ENCODE measurements around the gene TRIM50. TPM values are rescaled to one million over a fixed set of nuclear protein-coding genes. Genes with fewer than 3 reads are reported as not detected.
"Not testable (repeated sequence)": the region's sequence is repeated elsewhere in the genome, so short reads cannot be mapped to it uniquely, and the experiment has no call there.

TRIM50 gene
- total and polyA plus RNA-seq, 8 donors: 10.8 to 69.4 (median 31.7) TPM; not detected in 1

DNA sequence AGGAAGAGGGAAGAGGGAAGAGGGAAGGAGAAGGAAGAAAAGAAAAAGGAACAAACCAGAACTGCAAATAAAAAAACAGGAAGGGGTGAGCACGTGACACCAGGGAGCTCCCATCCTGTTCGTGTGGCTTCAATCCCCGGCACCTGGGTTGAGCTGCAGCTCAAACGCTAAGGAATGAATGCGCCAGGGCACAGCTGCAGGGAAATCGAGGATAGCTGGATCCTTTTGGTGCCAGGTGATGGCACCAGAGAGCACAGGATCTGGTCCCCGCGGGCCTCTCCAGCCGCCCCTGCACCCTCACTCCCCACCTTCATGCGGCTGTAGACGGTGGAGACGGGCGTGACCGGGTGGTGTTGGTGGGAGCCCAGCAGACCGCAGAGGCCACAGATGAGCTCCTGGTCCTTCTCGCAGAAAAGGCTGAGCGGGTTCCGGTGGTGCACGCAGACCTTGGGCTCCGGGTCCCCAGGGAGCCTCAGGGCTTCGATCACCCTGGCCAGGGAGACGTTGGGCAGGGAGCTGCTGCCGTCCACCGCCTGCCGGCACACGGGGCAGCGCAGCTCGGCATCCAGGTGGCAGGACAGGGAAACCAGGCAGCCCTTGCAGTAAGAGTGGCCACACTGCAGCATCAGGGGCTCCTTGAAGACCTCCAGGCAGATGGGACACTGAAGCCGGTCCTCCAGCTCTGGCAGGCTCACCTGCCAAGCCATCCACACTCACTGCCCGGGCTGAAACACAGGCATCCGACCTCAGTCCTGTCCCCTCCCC lies 3.6 kb downstream of the TRIM50 start:
- H3K36me3 ChIP-seq; intact Hi-C loops (cut with DNase I; ENCODE audit: low total_unique reads); H3K9me3 ChIP-seq; H3K27me3 ChIP-seq: not testable (repeated sequence)
- H3K4me3 ChIP-seq: peak overlapping the region; percentile 16 to 36 (median 24)
- peaks cover 7 to 17% (median 14%) of the 10 kb centered on the region in 4 donors for H3K4me1 ChIP-seq
- TF ChIP-seq CTCF (IDR thresholded peaks at IDR 0.05): peak in 3 of 7 experiments; percentile 16 to 41 (median 20)
- DNase-seq: peak; percentile 61 to 84
- WGBS, 5 donors: 3 to 17% (median 14%) methylated on average over 9 to 31 of the region's 31 CpGs
- H3K27ac ChIP-seq: peak overlapping the region in 4 of 5 donors; percentile 53 to 72 (median 60)

DNA sequence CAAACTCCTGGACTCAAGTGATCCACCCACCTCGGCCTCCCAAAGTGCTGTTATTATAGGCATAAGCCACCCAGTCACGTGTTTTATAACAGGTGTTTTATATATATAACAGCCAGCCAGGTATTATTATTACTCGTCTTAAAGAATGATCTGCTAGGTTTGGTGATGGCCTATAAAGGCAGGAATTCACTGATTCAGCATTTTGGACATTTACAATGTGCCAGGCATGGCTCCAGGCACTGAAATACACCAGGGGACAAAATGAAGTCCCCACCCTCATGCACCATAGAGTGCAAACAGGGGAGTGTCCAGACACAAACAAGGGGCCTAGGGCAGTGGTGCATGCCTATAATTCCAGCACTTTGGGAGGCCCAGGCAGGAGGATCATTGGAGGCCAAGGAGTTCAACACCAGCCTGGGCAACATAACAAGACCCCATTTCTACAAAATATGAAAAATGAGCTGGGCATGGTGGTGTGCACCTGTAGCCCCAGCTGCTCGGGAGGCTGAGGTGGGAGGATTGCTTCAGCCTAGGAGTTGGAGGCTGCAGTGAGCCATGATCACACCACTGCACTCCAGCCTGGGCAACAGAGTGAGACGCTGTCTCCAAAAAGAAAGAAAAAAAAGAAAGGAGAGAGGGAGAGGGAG lies 4.3 kb downstream of the TRIM50 start:
- DNase-seq; intact Hi-C loops (cut with DNase I; ENCODE audit: low total_unique reads); H3K27me3 ChIP-seq; H3K9me3 ChIP-seq; H3K36me3 ChIP-seq: not testable (repeated sequence)
- Histone ChIP-seq H3K4me3 (peak overlapping the region; percentile 16 to 36 (median 24)), H3K27ac (peak overlapping the region in 2 of 5 donors; percentile 53 to 64), H3K4me1 (peaks cover 7 to 17% (median 14%) of the 10 kb centered on the region in 4 donors)
- 67 to 81% (median 75%) methylated on average over 4 to 5 of the region's 5 CpGs for WGBS, 5 donors

DNA sequence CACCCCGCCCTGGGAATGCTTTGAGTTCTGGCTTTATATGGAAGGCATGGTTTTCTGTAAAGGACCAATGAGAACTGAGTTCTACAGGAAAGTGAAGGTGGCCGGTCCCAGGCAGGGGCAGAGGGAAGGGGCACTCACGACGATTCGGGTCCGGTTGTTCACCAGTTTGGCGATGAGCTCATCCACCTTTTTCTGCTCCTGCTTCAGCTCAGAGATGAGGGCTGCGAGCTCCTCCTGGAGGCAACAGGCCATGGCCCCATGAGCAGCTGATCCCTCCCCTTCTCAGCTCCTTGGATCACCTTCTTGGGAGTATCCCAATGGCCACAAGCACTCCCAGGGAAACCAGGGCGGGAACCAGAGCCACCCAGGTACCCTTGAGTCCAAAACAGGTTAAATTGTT lies 7.9 kb downstream of the TRIM50 start:
- intact Hi-C loops (cut with DNase I; ENCODE audit: low total_unique reads); H3K9me3 ChIP-seq; H3K27me3 ChIP-seq; H3K4me3 ChIP-seq; H3K36me3 ChIP-seq: not testable (repeated sequence)
- H3K27ac ChIP-seq: peak overlapping the region in 4 of 5 donors; percentile 5 to 60 (median 43)
- peak in 1 of 2 donors; percentile 5 for DNase-seq
- H3K4me1 ChIP-seq: peaks cover 7 to 17% (median 12%) of the 10 kb centered on the region in 4 donors
- 67 to 85% (median 76%) methylated on average over 6 to 9 of the region's 9 CpGs for WGBS, 5 donors

DNA sequence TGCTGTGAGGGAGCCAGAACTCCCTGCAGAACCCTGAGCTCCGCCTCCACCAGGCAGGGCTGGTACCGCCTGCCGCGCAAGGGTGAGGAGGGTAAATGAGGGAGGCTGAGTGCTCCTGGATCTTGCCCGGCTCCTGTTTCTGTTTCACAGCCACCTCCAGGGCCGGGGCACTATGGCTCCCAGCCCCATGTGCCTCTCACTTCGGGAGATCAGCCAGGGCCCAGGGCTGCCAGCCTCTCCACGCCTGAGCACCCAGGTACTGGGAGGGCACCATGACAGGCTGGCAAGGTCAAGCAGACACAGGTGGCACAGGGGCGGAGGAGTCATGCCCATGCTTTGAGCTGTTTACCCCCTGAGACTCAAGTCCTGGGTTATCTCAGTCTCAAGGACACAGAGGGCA lies 8.3 kb downstream of the TRIM50 start:
- not testable (repeated sequence) for H3K27me3 ChIP-seq, H3K4me3 ChIP-seq, H3K36me3 ChIP-seq, H3K9me3 ChIP-seq
- Histone ChIP-seq H3K27ac (peak overlapping the region in 4 of 5 donors; percentile 37 to 71 (median 54)), H3K4me1 (peaks cover 7 to 16% (median 11%) of the 10 kb centered on the region in 4 donors)
- DNase-seq: peak; percentile 18 to 58
- intact Hi-C loops (cut with DNase I; ENCODE audit: low total_unique reads): loop anchor here (10.0 kb wide), 1 partner anchor 115 kb away; the partner anchor contains the start of gene FZD9
- WGBS, 5 donors: 32 to 50% (median 42%) methylated on average over 7 to 9 of the region's 9 CpGs

GRCh38 chr7:73318656-73319204 lies 9.2 kb downstream of the TRIM50 start:
- not testable (repeated sequence) for H3K9me3 ChIP-seq, H3K4me1 ChIP-seq, H3K27me3 ChIP-seq, H3K36me3 ChIP-seq, DNase-seq, H3K4me3 ChIP-seq
- peak overlapping the region in 1 of 5 donors; percentile 39 for H3K27ac ChIP-seq
- intact Hi-C loops (cut with DNase I; ENCODE audit: low total_unique reads): loop anchor here (10.0 kb wide), 1 partner anchor 116 kb away; the partner anchor contains the start of gene FZD9
- WGBS, 5 donors: 72 to 91% (median 89%) methylated on average over 12 to 16 of the region's 18 CpGs

GRCh38 chr7:73316521-73316920 lies 11.4 kb downstream of the TRIM50 start:
- no peak for DNase-seq
- H3K36me3 ChIP-seq: no peaks in the 10 kb centered on the region
- H3K9me3 ChIP-seq: no peaks in the 10 kb centered on the region
- intact Hi-C loops (cut with DNase I; ENCODE audit: low total_unique reads): loop anchor here (10.0 kb wide), 1 partner anchor 118 kb away; the partner anchor contains the start of gene FZD9
- 80 to 95% (median 85%) methylated on average over 5 to 9 of the region's 9 CpGs for WGBS, 5 donors
- H3K27ac ChIP-seq: no peak overlapping the region
- H3K4me3 ChIP-seq: no peak overlapping the region
- H3K4me1 ChIP-seq: peaks cover 0 to 5% (median 0%) of the 10 kb centered on the region in 4 donors
- TF ChIP-seq EP300 (IDR thresholded peaks at IDR 0.05) (no peak), POLR2AphosphoS5 (IDR thresholded peaks at IDR 0.05) (no peak), POLR2A (IDR thresholded peaks at IDR 0.05) (no peak), CTCF (IDR thresholded peaks at IDR 0.05) (no peak)
- no peaks in the 10 kb centered on the region for H3K27me3 ChIP-seq

Data from stomach (tissue), 9 donors.